AG04450 (cell line): Measurements from ENCODE around the gene ELF3. TPM values are rescaled to one million over a fixed set of nuclear protein-coding genes. Genes with fewer than 3 reads are reported as not detected.
A peak's percentile ranks its signal among the peaks of the same experiment; 100 is the strongest.
"Not testable (repeated sequence)": the region's sequence is repeated elsewhere in the genome, so short reads cannot be mapped to it uniquely, and the experiment has no call there.

Experiments
- CTCF ChIA-PET: fragments of 300-600, 350-600 bp; formaldehyde crosslinking; extraction: SDS; loops from one replicate; lab custom pipeline; 2022; ENCODE audit warnings: antibody characterized with exemption, inconsistent platforms; lab: Charles Lee
- POLR2A ChIA-PET: fragments of 350-600 bp; formaldehyde crosslinking; extraction: SDS; loops from one replicate; lab custom pipeline; 2021; ENCODE audit warnings: antibody characterized with exemption, inconsistent platforms; lab: Yijun Ruan, JAX
- DNase-seq: peaks from one replicate; pipeline ENCODE4 v3.0.0-alpha.2; 2011; ENCODE audit warnings: low read depth, low spot score
- H3K27ac ChIP-seq: one replicate; pipeline ENCODE4 v1.5.1; 2012; ENCODE audit warnings: low read depth, low read length, control low read depth
- H3K27me3 ChIP-seq: one replicate; pipeline ENCODE4 v1.6.0; 2012; ENCODE audit warnings: low read length; ENCODE audit not compliant: control insufficient read depth, insufficient read depth
- H3K4me3 ChIP-seq: 2 replicates; pipeline ENCODE4 v1.5.1; 2011; ENCODE audit warnings: mild to moderate bottlenecking, low read depth, low read length, control low read depth
- H3K9me3 ChIP-seq: 2 replicates; pipeline ENCODE4 v1.5.1; 2012; ENCODE audit warnings: low read length; ENCODE audit not compliant: control insufficient read depth, insufficient read depth
- CTCF ChIP-seq: IDR thresholded peaks from 2 replicates; pipeline ENCODE4 v1.5.1; 2011; ENCODE audit warnings: low read depth, low read length, control low read depth, inconsistent platforms
- polyA plus RNA-seq: library from polyadenylated mRNA; depleted of rRNA; stranded (reverse); fragments of >200 nt; gene quantifications from 2 replicates; pipeline ENCODE4 v1.2.3, GENCODE V29; 2011; rRNA removed
- small RNA-seq: library from RNA; depleted of rRNA; stranded (forward); fragments of <200 nt; gene quantifications from one replicate; pipeline ENCODE3, GENCODE V24; 2012; ENCODE audit warnings: low read depth; ENCODE audit not compliant: insufficient read length

Gene ELF3
- polyA plus RNA-seq, 1 experiment, result 0.72 TPM

- no peaks in the 10 kb centered on the region for H3K9me3 ChIP-seq
- TF ChIP-seq CTCF, result no peak
- ChIA-PET CTCF (interaction anchor here (1.3 kb wide), 1 partner anchor 56 kb away, joined by 7 read pairs; no protein-coding TSS in a partner anchor), POLR2A (interaction anchor here (0.7 kb wide), 1 partner anchor 21 kb away, joined by 13 read pairs; no protein-coding TSS in a partner anchor)
- H3K27me3 ChIP-seq, result peaks cover 3% of the 10 kb centered on the region
- no peak overlapping the region for H3K27ac ChIP-seq
- no peak overlapping the region for H3K4me3 ChIP-seq
- DNase-seq, result peak; percentile 11
Observed at GRCh38 chr1:202063093-202063492, 52.7 kb downstream of the ELF3 start.

GRCh38 chr1:202064889-202065312, 54.5 kb downstream of the ELF3 start:
- POLR2A ChIA-PET, result interaction anchor here (0.7 kb wide), 1 partner anchor 48 kb away, joined by 3 read pairs; no protein-coding TSS in a partner anchor
- CTCF ChIA-PET, DNase-seq, H3K27ac ChIP-seq, H3K4me3 ChIP-seq, H3K27me3 ChIP-seq, H3K9me3 ChIP-seq: not testable (repeated sequence)

Small RNA genes within 50 kb of the gene (small RNA-seq; reads per million reads assigned to genes)
- not detected for gene AL691482.1
- gene AL691482.2, result not detected
- not detected for gene MIR6740
- gene RF00156, result not detected

Other genes with a start within 250 kb of the ELF3 start
- gene IPO9, start 181.4 kb upstream of the ELF3 start, polyA plus RNA-seq, result 55.5 and 57.9 TPM in 2 replicates
- gene SHISA4, start 121.7 kb upstream of the ELF3 start, polyA plus RNA-seq, result 24.4 and 36.4 TPM in 2 replicates
- 41.1 and 52.6 TPM in 2 replicates for gene LMOD1, start 64.0 kb upstream of the ELF3 start, polyA plus RNA-seq
- 75.2 and 104 TPM in 2 replicates for gene TIMM17A, start 55.1 kb upstream of the ELF3 start, polyA plus RNA-seq
- 86.8 and 89.0 TPM in 2 replicates for gene RNPEP, start 27.9 kb upstream of the ELF3 start, polyA plus RNA-seq
- gene GPR37L1, start 112.3 kb downstream of the ELF3 start, polyA plus RNA-seq, result not detected in 2 replicates
- gene ARL8A, start 134.2 kb downstream of the ELF3 start, polyA plus RNA-seq, result 50.9 and 58.0 TPM in 2 replicates
- gene PTPN7, start 150.0 kb downstream of the ELF3 start, polyA plus RNA-seq, result not detected in 2 replicates
- not detected in 2 replicates for gene LGR6, start 183.2 kb downstream of the ELF3 start, polyA plus RNA-seq